Left renal cortex interstitium (tissue), 4 donors: ENCODE data around the gene MRGPRD. TPM values are rescaled to one million over a fixed set of nuclear protein-coding genes. Genes with fewer than 3 reads are reported as not detected.
"Not testable (repeated sequence)": the region's sequence is repeated elsewhere in the genome, so short reads cannot be mapped to it uniquely, and the experiment has no call there.

ENCODE experiments used
- DNase-seq, 4 donors: peaks; one replicate each; pipeline ENCODE4 v3.0.0-alpha.2; 2013; ENCODE audit warnings: low read depth in 4 of 4, low spot score in 2 of 4, missing footprints in 1 of 4
- polyA plus RNA-seq, 4 donors: library from polyadenylated mRNA; unstranded; fragments of 120-200 nt; gene quantifications; one replicate each; pipeline ENCODE4 v1.2.1, GENCODE V29; 2013; ENCODE audit not compliant: insufficient read length in 4 of 4

Gene MRGPRD
- polyA plus RNA-seq, 4 donors, result 0.11 TPM; not detected in 3

DNA sequence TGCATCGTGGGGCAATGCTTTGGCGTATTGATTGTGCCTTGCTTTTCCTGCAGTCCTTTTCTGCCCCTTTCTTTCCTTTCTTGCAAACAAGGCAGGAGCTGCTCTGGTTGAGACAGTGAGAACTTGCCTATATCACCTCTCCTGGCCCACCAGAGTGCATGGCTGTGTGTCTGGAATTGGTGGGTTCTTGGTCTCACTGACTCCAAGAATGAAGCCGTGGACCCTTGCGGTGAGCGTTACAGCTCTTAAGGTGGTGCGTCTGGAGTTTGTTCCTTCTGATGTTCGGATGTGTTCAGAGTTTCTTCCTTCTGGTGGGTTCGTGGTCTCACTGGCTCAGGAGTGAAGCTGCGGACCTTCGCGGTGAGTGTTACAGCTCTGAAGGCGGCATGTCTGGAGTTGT, 7.1 kb downstream of the MRGPRD start:
- not testable (repeated sequence) for DNase-seq

DNA sequence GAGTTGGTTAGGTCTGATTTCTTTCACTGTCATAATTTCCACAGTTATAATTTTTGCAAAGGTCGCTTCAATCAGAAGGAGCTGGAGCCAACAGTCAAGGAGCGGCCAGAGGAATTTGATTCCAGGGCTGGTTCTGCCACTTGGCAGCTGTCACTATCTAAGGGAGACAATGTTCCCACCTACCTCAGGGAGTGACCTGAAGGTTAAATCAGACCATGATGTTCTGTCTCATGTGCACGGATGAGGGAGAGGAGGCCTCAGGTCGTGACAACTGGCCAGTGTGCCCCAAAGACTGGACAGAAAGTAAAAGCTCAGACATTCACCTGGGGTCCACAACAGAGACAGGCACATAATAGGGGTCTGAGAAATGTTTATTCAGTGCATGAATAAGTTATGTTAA, 7.6 kb downstream of the MRGPRD start:
- DNase-seq, result no peak

DNA sequence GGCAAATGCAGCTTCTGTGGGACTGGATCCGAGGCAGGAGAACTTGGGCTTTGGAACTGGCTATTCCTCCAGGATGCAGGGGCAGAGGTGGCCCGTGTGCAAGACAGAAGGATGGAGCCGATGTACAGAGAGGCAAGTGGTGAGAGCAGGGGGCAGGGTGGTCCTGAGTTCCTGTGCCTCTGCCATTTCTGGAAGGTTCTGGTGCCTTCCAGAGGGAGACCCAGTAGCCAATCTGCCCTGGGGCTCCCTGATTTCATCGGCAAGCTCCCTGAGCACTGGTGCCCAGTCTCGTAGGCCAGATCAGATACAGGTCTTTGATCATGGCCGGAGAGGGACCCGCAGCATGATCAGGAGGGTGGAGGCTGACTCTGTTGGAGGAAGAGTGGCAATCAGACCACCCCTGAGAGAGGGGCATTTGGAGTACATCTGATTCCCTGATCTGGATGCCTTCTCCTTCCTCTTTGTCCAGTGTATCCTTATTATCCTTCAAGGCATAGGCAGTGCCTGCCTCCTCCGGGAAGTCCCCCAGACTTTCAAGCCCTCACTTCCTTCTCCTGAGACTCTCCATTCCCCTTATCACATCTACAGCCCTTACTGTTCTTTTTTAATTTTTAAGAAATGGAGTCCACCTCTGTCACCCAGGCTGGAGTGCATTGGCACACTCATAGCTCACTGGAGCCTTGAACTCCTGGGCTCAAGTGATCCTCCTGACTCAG, 9.7 kb downstream of the MRGPRD start:
- no peak for DNase-seq

- no peak for DNase-seq
Measured at GRCh38 chr11:68969386-68969785, 11.4 kb downstream of the MRGPRD start.

GRCh38 chr11:68968306-68969250, 12.2 kb downstream of the MRGPRD start:
- no peak for DNase-seq

- no peak for DNase-seq
Measured at GRCh38 chr11:68966894-68967780, 13.6 kb downstream of the MRGPRD start.

DNA sequence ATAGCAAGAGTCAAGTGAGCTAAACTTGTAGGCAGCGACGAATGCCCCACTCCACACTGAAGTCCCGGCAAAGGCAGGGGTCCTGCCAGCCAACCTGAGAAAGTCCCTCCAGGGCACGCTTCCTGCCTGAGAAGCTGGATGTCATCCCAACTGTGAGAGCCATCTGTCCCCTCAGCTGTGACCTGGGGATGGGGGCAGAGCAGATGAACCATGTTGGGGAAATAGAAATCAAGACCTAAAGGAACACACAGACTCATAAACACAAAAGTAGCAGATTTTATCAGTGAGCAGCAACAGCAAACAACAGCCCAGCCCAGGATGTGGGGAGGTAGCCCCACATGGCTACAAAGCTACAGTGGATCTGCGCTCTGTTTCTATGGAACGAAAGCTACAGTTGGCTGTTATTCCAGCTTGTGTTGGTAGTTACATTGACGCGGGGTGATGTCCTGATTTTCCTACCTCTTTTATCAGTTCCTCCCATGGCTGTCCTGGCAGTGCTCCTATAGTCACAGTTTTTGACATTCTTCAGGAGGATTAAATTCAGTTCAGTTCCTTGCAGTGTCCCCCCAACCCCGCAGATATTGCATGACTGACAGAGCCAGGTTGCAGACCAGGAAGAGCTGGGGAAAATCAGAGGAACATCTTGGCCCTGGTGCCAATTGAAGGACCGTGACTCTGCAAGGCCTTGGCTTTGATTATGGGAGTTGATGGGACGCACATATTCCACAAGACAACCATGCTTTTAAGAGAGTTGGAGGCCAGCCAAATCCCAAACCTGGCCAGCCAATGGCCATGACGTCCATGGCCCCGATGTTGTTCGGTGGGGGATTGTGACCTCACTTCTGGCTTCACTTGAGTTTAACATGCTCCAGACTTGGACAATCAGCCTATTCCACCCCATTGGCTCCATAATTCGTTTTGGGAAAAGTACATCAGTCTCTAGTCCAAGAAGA, 14.6 kb downstream of the MRGPRD start:
- no peak for DNase-seq

GRCh38 chr11:68963779-68964178, 17.0 kb downstream of the MRGPRD start:
- no peak for DNase-seq

DNA sequence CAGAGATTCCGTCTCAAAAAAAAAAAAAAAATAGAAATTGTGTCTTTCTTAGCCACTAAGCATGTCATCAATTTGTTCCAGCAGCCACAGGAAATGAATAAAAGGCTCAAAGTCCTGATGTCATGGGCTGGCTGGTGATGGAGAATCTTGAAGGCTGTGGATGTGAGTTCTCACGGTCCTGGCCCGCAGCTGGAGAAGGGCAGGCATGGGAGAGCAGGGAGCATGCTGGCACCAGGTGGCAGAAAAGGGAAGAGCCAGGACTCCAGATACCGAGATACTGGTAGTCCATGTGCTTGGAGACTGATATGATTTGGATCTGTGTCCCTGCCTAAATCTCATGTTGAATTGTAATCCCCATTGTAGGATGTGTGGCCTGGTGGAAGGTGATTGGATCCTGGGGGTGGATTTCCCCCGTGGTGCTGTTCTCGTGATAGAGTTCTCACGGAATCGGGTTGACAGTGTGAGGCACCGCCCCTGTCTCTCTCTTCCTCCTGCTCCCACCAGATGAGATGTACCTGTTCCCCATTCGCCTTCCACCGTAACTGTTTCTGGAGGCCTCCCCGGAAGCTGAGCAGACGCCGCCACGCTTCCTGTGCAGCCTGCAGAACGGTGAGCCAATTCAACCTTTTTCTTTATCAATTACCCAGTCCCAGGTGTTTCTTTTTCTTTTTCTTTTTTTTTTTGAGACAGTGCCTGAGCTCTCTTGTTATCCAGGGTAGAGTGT, 18.1 kb downstream of the MRGPRD start:
- DNase-seq, result no peak

DNA sequence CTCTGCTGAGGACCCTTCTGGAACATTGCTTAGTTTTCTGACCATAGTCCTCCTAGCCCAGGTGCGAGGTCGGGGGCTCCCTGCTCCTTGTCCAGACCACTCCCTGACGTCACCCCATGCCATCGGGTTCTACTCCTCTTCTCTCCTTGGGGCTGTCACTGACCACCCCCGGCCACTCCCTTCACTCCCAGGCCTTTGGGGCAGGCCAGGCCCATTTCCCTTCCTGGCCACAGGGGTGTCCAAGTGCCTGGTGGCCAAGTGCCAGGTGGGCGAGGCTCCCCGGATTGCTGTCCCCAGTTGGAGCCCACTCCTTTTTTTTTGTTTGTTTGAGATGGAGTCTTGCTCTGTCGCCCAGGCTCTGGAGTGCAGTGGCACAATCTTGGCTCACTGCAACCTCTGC, 19.5 kb downstream of the MRGPRD start:
- no peak for DNase-seq

DNA sequence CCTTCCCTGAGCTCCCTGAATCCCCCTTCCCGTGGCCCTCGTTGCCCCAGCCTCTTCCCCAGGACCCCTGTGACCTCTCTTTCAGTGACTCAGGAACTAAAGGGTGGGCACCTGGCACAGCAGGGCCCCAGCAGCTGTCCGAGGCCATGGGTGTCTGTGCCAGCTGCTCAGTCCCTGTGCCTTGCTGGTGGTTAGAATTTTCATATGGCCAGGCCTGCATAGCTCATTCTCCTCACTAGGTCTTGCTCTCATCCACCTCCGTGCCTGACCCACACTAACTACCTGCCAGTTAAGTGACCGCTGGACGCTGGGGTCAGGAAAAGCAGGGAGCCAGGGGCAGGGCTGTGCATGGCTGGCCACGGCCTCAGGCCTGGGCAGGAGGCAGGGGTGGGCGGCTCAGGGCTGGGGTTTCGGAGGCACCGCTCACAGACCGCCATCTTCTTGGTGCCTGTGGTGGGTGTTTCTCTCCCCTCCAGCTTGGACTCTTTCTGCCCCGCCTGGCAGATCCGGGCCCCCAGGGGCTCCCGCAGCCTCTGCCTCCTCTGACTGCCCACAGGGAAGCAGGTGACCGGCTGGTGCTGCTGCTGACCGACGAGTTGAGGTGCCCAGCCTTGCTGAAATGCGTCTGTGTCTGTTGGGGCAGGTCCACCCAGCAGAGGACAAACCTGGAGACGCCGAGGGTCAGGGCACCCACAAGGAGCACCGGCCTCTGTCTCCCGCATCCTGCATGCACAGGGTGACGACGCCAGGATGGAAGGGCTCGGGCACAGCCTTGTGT, 20.3 kb downstream of the MRGPRD start:
- no peak for DNase-seq

DNA sequence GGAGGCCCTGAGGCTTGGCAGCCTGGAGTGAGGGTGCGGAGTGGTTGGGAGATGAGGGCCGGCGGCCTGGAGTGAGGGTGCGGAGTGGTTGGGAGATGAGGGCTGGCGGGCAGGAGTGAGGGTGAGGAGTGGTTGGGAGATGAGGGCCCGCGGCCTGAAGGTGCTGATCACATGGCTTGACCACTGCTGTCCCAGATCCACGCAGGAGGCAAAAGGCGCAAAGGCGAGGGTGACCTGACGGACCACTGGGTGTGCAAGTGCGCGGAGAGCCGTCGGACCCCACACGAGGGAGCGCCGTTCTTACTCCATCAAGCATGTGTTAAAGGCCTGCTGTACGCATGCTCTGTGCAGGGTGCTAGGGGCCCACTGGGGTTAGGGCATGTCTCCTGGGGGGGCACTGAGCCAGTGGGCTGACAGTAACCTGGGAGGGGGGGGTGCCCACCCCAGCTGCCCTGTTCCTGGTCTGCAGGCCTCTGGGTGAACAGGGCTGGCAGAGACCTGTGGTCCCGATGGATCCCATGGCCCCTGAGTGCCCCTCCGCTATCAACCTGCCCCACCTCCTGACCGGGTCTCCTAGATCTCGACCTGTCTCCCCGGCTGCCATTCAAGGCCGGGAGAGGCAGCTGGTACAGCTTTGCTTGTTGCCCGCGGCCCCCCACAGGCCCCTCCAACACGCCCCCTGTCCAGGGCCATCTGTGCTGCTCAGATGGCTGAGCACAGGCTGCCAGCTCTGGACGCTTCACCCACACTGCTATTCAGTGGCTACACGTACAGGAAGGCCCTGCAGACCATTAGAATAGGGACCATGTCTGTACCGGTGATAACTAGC, 21.1 kb downstream of the MRGPRD start:
- DNase-seq, result no peak

DNA sequence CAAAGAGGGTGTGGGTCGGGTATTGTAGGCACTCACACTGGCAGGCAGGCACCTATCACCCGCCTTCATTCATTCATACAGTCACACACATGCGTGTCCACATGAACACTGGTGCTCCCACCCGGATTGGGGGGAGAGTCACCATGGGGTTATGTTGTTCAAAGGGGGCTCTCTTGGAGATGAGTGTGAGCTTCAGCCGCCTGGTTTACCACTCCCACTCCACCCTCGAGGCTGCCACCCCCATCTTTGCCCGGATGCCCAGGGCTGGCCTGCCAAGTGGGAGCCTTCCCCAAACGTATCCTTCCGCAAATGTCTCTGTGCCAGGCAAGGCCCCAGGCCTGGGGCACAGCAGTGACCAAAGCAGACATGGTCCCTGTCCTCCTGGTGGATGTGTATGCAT, 22.6 kb downstream of the MRGPRD start:
- DNase-seq, result no peak

DNA sequence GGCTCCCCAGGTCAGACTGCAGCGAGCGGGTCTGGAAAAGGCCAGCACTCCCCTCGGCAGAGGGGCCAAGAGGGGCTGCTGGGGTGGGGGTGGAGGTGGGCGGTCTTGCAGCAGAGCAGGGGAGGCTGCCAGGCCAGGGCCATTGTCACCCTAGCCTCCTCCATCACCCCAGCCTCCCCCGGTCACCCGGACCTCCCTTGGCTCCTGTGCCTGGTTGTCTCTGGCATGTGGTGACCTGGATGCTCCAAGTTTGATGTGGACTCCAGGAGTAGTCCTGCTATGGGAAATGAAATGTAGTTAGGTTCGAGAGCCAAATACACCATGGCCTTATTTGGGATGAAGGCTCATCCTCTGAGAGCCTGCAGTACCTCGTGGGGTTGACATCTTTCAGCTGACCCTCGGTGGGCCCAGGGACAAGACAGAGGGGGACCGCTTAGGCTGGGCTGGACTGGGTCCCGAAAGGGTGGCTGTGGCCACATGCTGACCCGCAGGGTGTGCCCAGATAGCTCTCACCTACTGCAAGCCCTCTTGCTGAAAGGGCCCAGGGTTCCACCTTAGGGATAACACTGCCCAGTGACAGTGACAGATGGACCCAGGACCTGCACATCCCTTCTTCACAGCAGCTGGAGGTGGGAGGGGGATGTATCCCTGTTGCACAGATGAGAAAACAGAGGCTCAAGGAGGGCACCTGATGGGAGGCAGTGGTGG, 24.1 kb downstream of the MRGPRD start:
- DNase-seq, result no peak

- no peak for DNase-seq
Measured at GRCh38 chr11:68956142-68956541, 24.6 kb downstream of the MRGPRD start.

DNA sequence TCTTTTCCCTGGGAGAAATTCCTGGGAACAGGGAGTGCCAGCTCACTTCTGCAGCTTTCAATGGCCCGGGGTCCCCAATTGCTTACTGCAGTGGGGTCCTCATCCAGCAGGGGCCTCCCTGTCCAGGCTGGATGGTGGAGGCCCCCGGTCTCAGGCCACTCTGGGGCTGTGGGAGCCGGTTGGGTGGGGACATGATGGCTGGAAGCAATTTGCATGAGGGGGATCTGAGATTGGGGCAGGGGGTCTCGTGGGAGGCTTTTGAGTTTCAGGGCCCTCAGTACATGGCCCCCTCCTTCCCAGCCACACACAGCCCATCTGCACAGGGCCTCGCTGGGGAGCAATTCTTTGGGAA, 25.2 kb downstream of the MRGPRD start:
- DNase-seq, result peak in 1 of 4 donors; percentile 6
